Panc1 (cell line): ENCODE measurements around the gene TEX51.

Experiments used
- CTCF ChIP-seq: fragments of 450-650 bp; IDR thresholded peaks from 2 replicates; pipeline ENCODE4 v1.5.1; 2017; ENCODE audit warnings: mild to moderate bottlenecking
- POLR2AphosphoS5 ChIP-seq: IDR thresholded peaks from 2 replicates; pipeline ENCODE4 v1.6.1; 2012; ENCODE audit warnings: mild to moderate bottlenecking, low read depth, low read length, moderate library complexity
- SIN3A ChIP-seq: IDR thresholded peaks from 2 replicates; pipeline ENCODE4 v1.6.1; 2012; ENCODE audit warnings: low read depth, mild to moderate bottlenecking, low read length, moderate library complexity, borderline replicate concordance; ENCODE audit not compliant: insufficient read depth

GRCh38 chr2:126883666-126884040 lies 15.0 kb upstream of the TEX51 start:
- no peak for TF ChIP-seq POLR2AphosphoS5
- TF ChIP-seq CTCF = no peak
- no peak for TF ChIP-seq SIN3A
